NCI-H1930 (cell line): ENCODE data around the gene PTRH2.

Experiments
- DNase-seq, 2 experiments: peaks; one replicate each; lab custom pipeline; 2025; lab: John Stamatoyannopoulos, UW

Gene PTRH2

GRCh38 chr17:59719526-59719925, 12.3 kb upstream of the PTRH2 start:
- DNase-seq = no peak

- DNase-seq = no peak
Observed at GRCh38 chr17:59716427-59716826, 9.2 kb upstream of the PTRH2 start.

GRCh38 chr17:59714255-59714654, 7.0 kb upstream of the PTRH2 start:
- DNase-seq = no peak

GRCh38 chr17:59712862-59713261, 5.6 kb upstream of the PTRH2 start:
- DNase-seq = no peak

DNA sequence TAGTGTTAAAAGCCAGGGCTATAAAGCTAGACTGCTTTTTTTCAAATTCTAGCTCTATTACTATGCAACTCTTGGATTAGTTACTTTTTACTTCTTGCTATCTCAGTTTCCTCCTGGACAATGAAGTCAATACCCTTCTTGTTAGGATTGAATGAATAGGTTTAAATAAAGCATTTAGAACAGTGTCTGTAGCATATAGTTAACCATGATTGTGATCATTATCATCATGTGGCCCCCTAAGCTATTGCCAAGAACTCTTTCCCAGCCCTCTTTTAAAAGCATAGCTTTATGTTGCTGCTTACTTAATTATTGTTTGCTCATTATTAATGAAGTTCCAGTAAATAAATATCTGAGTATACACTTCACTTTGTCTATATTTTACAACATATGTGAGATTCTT, 4.7 kb upstream of the PTRH2 start:
- no peak for DNase-seq

DNA sequence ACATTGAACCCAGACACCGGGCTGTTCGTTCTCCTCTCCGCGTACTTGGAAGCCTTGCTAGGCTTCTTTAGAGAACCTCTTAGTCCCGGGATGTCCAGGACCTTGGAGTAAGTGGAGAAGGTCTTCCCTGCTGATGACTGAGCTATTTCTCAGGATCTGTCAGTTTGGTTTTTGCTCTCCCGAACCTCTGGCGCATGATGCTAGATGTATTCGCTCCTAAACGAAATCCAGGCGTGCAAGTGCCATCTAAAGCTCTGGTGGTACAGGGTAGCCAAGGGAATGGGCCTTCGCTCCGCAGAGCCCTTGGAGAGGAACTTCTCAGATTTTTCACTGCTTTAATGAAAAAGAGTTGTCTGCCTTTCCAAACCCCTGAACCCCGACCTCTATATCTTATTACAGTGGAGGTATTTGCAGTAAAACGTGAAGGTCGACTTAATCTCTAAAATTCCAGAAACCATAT, 771 bp upstream of the PTRH2 start:
- no peak for DNase-seq

DNA sequence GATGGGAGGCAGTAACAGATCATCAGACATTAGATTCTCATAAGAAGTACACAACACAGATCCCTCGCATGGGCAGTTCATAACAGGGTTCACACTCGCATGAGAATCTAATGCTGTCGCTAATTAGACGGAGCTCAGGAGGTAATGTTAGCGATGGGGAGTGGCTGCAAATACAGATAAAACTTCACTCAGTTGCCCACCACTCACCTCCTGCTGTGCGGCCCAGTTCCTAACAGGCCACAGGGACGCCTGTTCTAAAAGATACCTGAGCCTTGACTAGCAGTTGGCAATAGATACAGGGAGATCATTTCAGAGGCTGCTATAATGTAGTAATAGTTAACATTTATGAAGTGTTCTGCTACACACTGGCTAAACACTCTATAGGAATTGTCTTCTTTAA, 4.9 kb downstream of the PTRH2 start:
- DNase-seq = no peak

DNA sequence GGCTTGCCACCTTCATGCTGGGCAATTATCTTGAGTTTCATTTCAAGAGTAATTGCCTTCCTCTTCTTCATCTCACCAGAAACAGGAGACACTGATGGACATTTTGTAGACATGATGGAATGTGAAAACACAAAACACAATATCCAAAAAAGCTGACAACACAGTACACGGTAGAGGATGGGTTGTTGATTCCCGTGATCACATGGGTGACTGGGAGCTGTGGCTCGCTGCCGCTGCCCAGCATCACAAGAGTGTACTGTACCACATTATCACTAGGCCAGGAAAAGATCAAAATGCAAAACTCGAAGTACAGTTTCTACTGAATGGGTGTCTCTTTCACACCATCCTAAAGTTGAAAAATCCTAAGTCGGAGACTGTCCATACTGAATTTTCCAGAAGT, 7.4 kb downstream of the PTRH2 start:
- no peak for DNase-seq

DNA sequence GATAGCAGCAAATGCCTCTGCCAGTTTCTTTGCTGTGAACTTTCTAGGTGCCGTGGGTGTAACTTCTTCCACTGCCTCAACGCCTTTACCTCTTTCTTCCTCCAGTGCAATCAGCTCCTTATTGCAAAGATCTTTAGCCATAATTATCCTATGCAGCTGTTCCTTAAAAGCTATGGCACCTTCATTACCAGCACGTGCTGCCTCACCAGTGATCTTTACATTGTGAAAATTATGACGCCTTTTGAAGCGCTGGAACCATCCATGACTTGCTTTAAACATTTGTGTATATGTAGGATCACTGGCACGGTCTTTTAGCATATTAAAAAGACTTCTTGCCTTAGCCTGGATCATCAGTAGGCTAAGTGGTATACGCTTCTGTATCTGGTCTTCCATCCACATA, 8.0 kb downstream of the PTRH2 start:
- no peak for DNase-seq

- no peak for DNase-seq
Observed at GRCh38 chr17:59698143-59698542, 9.1 kb downstream of the PTRH2 start.

DNA sequence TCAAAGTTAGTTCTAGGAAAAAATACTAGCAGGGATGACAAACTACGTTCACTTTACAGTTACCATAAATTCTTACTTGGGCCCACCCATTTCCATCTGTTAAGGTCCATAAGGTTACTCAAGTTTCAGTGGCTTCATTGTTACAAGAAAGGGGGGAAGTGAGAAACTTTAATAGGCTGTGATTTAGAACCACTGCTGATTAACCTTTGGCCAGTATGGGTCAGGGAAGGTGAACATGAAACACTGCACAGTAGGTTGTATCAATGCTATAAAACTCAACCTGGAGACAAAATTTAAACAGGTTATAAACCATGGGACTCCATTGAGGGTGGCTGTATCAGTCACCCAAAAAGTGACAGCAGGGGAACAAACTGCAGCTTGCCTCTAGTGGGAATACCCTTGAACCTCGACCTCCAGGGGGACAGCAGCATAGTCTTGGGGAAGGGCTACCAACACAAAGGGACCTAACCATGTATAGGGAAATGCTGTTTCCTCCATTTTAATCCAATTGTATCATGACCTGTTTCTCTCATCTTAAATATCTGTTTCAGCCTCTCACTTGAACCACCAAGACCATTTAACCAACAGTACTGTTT, 10.4 kb downstream of the PTRH2 start:
- no peak for DNase-seq

DNA sequence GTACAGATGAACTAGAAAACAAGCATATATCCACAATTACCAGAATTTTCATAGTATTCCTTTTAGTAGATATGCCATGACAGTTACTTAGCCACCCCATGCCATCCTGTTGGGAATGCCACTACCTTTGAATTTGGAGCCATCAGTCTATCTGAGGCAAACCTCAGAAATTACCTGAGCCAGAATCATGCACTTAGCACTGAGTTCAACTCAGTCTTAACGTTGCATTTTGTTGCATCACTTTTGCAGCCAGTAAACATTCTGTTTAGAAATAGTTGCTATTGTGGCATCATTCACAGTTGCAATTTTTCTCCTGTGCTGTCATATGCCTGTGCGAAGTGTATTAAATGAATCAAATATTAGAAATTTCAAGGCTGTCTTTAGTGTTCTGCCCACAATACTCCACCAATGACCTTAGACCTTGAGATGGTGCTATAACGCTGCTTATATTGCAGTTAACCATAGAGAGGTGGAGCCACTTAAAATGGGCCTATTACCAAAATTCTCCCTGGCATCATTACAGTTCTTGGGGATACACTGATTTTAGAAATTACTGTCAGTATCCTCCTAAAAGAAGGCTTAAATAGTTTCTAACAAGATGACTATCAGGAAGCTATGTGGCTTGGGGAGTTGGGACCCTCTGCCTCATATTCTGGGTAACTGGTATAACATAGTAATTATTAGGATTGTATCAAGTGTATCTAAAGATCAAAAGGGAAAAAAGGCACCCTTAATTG, 11.1 kb downstream of the PTRH2 start:
- peak in 1 of 2 experiments; percentile 26 for DNase-seq

DNA sequence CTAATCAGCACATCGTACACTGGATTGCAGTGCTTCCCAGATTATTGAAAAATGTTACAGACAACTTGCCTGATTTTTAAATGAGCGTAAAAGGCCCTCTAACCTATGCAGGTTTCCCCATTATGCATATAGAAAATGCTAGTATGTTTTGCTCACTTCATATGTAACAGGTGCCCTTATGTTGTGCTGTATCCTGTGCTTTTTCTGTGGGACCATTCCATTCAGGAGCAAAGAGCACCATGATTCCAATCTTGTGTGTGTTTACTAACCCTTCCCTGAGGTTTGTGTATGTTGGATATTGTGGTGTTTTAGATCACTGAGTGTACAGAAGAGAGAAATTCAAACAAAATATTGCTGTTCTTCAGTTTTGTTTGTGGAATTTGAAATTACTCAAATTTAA, 12.9 kb downstream of the PTRH2 start:
- no peak for DNase-seq

DNA sequence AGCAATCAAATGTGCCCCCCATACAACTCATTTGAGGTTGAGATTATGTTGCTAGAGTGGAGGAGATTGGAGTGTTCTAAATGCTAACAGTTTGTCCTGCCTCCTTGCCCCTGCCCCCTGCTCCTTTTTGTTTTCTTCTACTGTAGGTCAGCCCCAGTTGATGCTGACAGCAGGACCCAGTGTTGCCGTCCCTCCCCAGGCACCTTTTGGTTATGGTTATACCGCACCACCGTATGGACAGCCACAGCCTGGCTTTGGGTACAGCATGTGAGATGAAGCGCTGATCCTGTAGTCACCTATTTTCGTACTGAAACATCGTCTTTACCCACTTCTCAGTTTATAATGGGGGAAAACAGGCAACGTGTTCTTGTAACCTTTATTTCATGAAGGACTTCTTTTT, 13.6 kb downstream of the PTRH2 start:
- no peak for DNase-seq

DNA sequence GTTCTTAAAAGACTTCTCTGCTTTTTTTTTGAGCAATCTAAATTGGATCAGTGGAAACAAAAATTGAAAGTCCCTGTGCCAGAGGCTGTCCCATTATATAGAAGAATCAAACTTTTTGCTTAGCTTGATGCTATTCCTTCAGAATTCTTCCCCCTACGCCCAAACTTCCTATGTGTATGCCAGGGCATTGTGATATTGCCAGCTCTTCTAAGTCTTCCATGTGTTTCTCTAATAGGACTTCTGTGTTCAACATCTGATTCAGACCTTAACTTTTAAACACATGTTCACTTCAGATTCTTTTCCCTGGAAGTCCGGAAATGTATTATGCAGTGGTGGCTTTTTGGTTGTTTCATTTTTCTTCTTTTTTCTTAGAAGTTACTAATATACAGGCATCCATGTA, 18.7 kb downstream of the PTRH2 start:
- DNase-seq = no peak

DNA sequence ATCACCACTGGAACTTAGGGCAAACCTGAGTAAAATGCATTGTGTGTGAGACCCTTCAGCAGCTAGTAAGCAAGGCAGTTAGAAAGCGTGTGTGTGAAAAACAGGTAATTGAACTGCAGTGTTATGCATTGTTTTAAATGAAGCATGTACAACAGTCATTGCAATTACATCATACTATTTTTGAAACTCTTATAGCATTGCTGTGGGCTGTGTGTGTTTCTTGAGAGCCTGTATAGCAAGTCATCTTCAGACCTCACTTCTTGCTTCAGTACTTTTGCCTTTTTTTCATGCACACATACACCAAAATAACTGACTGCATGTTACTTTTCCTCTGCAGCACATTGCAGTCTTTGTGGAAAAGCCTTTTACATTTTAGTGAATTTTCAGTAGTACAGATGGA, 19.2 kb downstream of the PTRH2 start:
- no peak for DNase-seq

- no peak for DNase-seq
Observed at GRCh38 chr17:59684967-59685366, 22.3 kb downstream of the PTRH2 start.

DNA sequence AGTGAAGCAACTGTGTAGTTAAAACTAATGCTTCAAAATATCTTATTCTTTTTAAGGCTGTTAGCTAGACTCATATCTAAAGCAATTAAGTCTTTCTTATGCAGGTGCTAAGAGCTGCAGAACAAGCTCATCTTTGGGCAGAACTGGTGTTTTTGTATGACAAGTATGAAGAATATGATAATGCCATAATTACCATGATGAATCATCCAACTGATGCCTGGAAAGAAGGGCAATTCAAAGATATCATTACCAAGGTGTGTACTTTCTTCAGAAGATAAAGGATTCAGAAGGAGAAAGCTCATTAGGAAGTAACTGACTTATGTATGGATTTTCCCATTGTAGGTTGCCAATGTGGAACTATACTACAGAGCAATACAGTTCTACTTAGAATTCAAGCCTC, 23.9 kb downstream of the PTRH2 start:
- no peak for DNase-seq

- DNase-seq = no peak
Observed at GRCh38 chr17:59680314-59680713, 26.9 kb downstream of the PTRH2 start.

- DNase-seq = no peak
Observed at GRCh38 chr17:59678918-59679317, 28.3 kb downstream of the PTRH2 start.

- no peak for DNase-seq
Observed at GRCh38 chr17:59676716-59677115, 30.5 kb downstream of the PTRH2 start.

- DNase-seq = no peak
Observed at GRCh38 chr17:59675231-59675630, 32.0 kb downstream of the PTRH2 start.

DNA sequence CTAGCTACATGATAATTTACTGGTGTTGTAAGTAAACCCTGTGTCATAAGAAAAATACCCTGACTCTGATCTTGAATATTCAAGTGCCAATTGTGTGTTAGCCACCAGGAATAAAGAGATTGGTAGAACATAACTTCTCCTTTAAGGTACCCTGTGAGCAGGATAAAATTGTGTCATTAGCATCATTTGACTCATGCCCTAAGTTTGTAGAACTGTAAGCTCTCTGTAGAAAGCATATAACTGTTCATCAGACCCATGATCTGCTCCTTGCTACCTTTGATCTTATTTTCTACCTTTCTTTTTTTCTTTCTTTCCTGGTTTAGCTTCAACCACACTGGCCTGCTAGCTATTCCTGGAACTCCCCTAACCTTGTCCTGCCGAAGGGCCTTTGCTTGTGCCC, 35.8 kb downstream of the PTRH2 start:
- no peak for DNase-seq

DNA sequence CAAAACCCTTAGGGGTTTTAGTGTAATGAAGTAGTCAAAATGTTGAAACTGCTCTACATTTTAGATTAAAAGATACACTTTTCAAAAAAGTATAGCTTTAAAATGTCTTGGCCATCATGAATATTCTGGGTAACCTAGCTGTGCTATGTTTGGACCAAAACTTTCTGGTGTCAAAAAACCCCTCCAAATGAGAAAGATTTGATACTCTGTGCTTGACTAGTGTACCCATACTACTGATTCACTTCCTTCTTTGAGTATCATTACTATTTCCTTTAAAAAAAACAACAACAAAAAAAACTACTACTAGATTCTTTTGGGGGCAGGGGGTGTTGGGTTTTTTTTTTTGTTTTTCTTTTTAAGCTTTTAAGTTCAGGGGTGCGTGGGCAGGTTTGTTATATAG, 37.3 kb downstream of the PTRH2 start:
- DNase-seq = no peak
